ENCODE data around the gene PLPP3.
A peak's percentile ranks its signal among the peaks of the same experiment; 100 is the strongest.

PLPP3 gene

DNA sequence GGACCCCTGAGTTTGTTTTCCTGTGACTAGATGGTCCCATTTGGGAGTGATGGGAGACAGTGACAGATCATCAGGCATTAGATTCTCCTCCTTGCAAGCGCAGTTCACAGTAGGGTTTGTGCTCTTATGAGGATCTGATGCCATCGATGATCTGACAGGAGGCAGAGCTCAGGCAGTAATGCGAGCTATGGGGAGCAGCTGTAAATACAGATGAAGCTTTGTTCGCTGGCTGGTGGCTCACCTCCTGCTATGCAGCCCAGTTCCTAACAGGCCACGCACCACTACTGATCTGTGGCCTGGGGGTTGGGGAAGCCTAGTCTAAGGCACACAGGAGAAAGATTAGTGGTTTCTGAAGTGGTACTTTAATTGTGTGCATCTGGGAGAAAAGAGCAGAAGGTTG is 7.1 kb upstream of the PLPP3 start:
- in situ Hi-C loops (cut with HindIII; ENCODE audit: low pct_unique_long_range_greater_than_20kb, low sequenced_read_pairs), result no loop called here
- no peak for DNase-seq (ENCODE audit: low read depth in 1 of 2, low spot score in 1 of 2)
- no peak for TF ChIP-seq JUND (IDR thresholded peaks at IDR 0.05; ENCODE audit: low read depth)

DNA sequence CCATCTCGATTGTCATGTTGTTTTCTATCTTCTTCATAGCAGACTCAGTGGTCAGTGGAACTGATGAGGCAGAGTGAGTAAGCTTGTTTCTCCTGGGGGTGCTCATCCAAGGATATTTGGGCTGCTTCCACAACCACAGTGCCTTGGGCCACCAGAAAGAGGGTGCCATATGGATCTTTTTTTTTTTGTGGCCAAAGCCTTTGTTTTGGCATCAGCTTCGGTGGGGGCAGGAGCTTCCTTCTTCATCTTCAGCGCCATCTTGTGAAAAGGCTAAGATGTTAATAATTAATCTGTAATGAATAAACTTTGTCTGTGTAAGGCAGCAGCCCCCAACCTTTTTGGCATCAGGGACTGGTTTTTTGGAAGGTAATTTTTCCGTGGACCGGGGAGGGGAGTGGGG is 6.6 kb upstream of the PLPP3 start:
- TF ChIP-seq JUND (IDR thresholded peaks at IDR 0.05; ENCODE audit: low read depth), result no peak
- no peak for DNase-seq (ENCODE audit: low read depth in 1 of 2, low spot score in 1 of 2)
- in situ Hi-C loops (cut with HindIII; ENCODE audit: low pct_unique_long_range_greater_than_20kb, low sequenced_read_pairs), result no loop called here

DNA sequence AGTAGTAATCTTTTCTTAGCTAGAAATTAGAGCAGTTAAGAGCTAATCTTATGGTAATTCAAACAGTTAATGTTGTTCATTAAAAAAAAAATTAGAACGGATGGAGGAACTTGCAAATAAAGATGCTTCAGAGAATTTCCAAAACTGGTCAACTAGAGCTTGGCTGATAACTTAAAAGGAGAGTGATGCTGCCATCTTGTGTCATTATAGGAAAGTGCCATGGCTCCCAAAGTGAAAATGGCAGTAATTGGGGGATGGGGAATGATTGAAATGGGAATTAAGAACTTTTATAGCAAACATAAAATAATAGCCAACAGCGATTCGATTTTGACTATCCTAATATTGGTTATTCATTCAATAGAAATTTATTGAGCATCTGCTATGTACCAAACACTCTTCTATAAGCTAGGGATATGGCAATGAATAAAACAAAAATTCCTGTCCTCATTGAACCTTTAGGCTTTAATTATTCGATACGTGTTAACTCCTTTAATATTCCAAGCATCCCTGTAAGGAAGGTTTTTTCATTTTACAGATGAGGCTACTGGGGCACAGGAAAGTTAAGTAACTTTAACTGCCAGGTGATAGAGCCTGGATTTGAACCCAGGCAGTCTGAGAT is 5.7 kb upstream of the PLPP3 start:
- in situ Hi-C loops (cut with HindIII; ENCODE audit: low pct_unique_long_range_greater_than_20kb, low sequenced_read_pairs), result no loop called here
- TF ChIP-seq JUND (IDR thresholded peaks at IDR 0.05; ENCODE audit: low read depth), result no peak
- DNase-seq (ENCODE audit: low read depth in 1 of 2, low spot score in 1 of 2), result peak in 1 of 2 experiments; percentile 67

DNA sequence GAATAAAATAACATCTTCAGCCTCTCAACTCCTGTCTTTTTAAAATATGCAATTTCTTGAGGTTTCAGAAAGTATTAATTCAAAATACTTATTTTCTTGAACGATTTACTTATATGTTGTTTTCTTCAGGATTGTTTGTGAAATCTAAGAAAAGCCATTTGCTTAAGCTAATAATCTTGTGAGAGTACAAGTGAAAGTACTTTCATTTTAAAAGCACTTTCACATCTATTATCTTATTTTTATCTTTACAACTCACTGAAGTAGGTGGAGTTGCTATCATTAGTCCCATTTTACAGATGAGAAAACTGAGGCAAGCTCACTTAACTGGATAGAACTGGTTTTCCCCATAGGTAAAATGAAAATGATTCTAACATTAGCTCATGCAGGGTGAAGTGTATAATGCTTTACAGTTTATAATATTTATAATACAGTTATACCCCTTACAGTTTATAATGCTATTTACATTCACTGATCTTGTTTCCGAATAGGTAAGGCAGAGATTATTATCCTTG is 4.7 kb upstream of the PLPP3 start:
- no peak for TF ChIP-seq JUND (IDR thresholded peaks at IDR 0.05; ENCODE audit: low read depth)
- DNase-seq (ENCODE audit: low read depth in 1 of 2, low spot score in 1 of 2), result no peak
- in situ Hi-C loops (cut with HindIII; ENCODE audit: low pct_unique_long_range_greater_than_20kb, low sequenced_read_pairs), result no loop called here

DNA sequence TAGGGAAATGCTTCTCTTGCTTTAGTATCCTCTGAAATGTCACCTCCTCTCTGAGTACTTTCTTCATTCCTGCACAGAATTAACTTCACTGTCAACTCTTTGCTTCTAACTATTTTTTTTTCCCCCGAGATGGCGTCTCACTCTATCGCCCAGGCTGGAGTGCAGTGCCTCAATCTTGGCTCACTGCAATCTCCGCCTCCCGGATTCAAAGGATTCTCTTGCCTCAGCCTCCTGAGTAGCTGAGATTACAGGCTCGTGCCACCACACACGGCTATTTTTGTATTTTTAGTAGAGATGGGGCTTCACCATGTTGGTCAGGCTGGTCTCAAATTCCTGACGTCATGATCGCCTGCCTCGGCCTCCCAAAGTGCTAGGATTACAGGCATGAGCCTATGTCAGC is 1.4 kb upstream of the PLPP3 start:
- in situ Hi-C loops (cut with HindIII; ENCODE audit: low pct_unique_long_range_greater_than_20kb, low sequenced_read_pairs), result no loop called here
- no peak for TF ChIP-seq JUND (IDR thresholded peaks at IDR 0.05; ENCODE audit: low read depth)
- no peak for DNase-seq (ENCODE audit: low read depth in 1 of 2, low spot score in 1 of 2)

DNA sequence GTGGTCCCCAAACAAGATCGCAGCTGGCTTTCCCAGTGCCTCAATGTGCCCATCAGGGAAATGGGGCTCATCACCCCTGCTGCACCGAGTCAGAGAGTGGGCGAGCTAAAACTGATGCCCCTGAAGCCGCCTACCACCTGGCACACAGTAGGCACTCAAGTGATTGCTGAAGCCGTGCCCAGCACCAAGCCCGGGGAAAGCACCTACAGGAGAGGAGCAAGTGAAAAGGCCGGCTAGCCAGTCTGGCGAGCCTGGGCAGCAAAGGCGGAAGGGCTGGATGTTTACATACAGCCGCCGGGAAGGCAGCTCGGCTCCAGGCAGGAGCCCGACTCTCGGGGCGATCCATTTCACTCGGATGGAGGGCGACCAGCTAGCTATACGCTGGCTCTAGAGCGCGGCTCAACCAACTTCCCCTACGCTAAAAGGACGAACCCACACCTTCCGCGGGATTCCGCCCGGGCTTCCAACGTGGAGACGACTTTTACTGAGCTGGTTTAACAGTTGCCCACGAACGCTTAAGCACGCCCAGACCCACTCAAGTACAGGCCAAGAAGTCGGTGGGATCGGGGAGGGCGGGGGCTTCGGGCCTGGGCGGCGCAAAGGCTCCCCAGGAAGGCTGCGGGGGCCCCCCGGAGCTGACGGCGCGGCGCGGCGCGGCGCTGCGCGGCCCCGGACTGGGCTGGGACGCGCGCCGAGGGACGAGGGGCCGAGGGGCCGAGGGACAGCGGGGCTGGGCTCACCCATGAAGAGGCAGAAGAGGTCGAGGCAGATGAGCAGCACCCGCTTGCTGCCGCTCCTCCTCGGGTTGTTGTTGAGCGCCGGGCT is 1.0 kb downstream of the PLPP3 start:
- in situ Hi-C loops (cut with HindIII; ENCODE audit: low pct_unique_long_range_greater_than_20kb, low sequenced_read_pairs), result no loop called here
- TF ChIP-seq JUND (IDR thresholded peaks at IDR 0.05; ENCODE audit: low read depth), result no peak
- peak; percentile 63 to 79 for DNase-seq (ENCODE audit: low read depth in 1 of 2, low spot score in 1 of 2)

DNA sequence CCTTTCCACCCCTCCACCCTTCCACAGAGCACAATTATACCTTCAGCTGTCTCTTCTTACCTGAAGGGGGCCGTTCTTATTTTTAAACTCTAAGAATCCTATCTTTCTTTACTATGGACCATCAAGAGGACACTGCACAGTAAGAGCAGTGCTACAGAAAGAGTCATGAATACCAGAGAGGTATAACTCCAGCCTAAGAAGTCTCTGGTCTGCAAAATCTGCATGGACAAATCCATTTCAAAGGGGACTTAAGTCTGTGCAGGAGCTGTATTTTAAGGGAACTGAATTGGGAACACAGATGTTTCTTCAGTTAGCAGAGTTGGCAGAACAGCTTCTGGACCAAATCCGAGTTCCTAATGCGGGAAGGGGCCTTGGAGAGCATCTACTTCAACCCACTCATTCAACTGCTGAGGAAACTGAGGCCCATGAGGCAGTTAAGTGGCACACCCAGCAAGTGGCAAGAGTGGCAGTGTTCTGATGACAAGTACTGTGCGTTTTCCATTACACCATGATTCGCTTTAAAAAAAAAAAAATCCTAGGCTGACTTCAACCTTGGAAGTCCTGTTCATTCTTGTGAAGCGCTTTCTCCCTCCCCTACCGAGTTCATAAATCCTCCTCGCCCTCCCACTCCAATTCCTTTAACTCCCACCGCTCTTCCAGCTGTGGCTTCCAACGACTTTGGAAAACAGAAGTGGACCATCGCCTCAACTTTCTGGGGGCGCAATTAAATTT is 1.8 kb downstream of the PLPP3 start:
- in situ Hi-C loops (cut with HindIII; ENCODE audit: low pct_unique_long_range_greater_than_20kb, low sequenced_read_pairs), result no loop called here
- no peak for DNase-seq (ENCODE audit: low read depth in 1 of 2, low spot score in 1 of 2)
- TF ChIP-seq JUND (IDR thresholded peaks at IDR 0.05; ENCODE audit: low read depth), result no peak

DNA sequence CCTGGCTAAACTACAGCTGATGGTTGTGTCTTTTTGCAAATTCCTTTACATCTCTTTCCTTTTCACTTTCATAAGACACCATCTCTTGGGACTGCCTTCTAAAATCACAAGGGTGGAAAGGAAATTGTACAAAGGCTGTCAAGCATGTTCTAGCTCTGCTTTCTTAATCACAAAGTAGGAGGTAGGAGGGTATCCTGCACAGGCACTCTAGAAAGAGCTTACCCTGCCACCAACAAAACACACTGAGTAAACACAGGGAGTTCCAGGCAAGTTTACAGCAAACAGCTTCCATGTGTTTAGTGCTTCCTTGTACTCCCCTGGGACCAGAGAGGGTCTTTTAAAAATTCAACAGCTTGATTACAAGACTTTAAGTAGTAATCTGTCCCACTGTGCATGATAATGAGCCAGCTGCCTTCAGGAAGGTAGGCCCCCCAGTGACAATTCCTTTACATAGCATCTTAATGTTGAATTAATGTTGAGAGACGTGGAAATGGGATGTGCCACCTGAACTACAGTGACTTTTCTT is 2.4 kb downstream of the PLPP3 start:
- TF ChIP-seq JUND (IDR thresholded peaks at IDR 0.05; ENCODE audit: low read depth), result no peak
- peak; percentile 42 to 50 for DNase-seq (ENCODE audit: low read depth in 1 of 2, low spot score in 1 of 2)
- in situ Hi-C loops (cut with HindIII; ENCODE audit: low pct_unique_long_range_greater_than_20kb, low sequenced_read_pairs), result no loop called here

DNA sequence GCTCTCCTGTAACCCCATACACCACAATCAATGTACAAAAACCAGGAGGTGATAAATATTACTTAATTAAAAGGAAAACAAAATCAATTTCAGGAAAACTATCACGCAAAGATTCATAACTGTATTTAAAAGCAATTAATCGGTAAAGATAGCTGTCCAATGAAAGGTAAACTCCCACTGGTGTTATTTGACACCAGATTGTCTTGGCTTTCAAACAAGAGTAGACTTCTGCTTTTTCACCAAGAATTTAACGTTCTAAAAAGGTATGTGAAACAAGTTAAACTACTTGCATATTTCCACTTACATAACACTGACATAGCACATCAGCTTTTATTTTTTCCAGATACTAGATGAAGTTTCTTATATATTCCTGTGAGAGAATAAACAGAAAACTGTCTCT is 3.5 kb downstream of the PLPP3 start:
- no peak for DNase-seq (ENCODE audit: low read depth in 1 of 2, low spot score in 1 of 2)
- in situ Hi-C loops (cut with HindIII; ENCODE audit: low pct_unique_long_range_greater_than_20kb, low sequenced_read_pairs), result no loop called here
- no peak for TF ChIP-seq JUND (IDR thresholded peaks at IDR 0.05; ENCODE audit: low read depth)

DNA sequence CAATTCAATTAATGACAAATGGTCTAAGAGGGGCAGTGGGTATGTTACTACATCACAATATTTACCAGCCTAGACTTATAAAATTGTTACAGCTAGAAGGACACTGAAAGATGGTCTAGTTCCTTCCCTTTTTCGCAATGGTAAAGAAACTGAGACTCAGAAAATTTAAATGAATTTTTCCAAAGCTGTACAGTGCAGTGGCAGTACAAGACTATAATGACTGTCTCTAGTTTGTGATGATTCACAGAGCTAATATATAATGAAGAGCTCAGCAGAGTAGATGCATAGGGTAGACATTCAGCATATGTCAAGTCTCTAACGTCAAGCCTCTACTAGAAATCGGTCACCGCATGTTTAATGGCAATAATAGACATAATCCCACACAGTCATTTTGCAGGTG is 4.6 kb downstream of the PLPP3 start:
- DNase-seq (ENCODE audit: low read depth in 1 of 2, low spot score in 1 of 2), result no peak
- no peak for TF ChIP-seq JUND (IDR thresholded peaks at IDR 0.05; ENCODE audit: low read depth)
- in situ Hi-C loops (cut with HindIII; ENCODE audit: low pct_unique_long_range_greater_than_20kb, low sequenced_read_pairs), result no loop called here

DNA sequence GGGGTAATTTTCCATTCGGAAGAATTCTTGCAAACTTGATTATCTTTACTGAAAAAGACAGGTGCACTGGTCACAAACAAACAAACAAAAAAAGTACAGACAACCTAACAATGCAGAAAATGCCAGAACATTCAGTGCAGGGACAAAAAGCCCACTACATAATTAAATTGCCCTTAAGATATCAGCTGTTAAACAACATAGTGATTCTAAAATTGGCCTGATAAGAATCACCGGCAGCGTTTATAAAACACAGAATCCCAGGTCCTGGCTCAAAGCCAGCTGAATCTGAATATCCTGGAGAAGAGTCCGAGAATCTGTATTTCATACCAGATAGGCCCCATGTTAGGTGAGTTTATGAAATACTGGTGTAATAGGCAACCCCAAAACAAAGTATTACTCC is 6.1 kb downstream of the PLPP3 start:
- DNase-seq (ENCODE audit: low read depth in 1 of 2, low spot score in 1 of 2), result no peak
- TF ChIP-seq JUND (IDR thresholded peaks at IDR 0.05; ENCODE audit: low read depth), result no peak
- in situ Hi-C loops (cut with HindIII; ENCODE audit: low pct_unique_long_range_greater_than_20kb, low sequenced_read_pairs), result no loop called here

DNA sequence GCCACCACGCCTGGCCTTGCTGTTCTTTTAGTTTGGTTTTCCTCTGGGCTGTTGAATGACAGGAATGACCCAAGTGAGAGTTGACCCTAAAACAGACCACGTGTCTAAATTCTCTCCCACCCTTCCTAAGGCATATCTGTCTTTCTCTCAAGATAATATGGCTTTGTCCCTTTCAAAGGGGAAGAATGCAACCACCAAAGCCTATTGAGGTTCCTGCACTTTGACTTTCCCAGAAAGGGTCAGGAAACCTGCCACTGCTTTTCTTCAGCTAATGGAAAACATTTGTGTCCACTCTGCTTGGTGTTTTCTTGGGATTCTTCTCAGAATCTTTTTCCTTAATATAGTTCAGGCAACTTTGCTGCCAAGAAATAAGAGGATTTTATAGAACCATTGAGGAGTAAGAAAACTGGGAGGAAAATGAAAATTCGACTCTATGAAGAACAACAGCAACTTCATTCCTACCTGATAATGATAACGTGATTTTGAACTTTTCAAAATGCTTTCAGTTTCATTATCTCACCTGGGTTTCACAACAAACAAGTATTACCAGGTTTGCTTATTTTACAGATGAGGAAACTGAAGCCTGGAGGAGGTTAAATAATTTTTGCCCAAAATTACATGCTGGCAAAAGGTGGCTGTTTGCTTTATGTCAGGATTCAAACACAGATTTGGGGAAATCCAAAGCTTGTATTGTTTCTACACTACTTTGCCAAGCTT is 6.9 kb downstream of the PLPP3 start:
- in situ Hi-C loops (cut with HindIII; ENCODE audit: low pct_unique_long_range_greater_than_20kb, low sequenced_read_pairs), result no loop called here
- no peak for TF ChIP-seq JUND (IDR thresholded peaks at IDR 0.05; ENCODE audit: low read depth)

More for the DNA sequence above, 6.9 kb downstream of the PLPP3 start:
- no peak for DNase-seq (ENCODE audit: low read depth in 1 of 2, low spot score in 1 of 2)

All from T47D (cell line).